SH-SY5Y (cell line): ENCODE data around the gene ELAVL3.

Source experiments
- GATA2 ChIP-seq: IDR thresholded peaks from 2 replicates; pipeline ENCODE4 v1.6.1; 2011; ENCODE audit warnings: mild to moderate bottlenecking, low read depth, low read length
- GATA3 ChIP-seq: IDR thresholded peaks from 2 replicates; pipeline ENCODE4 v1.6.1; 2011; ENCODE audit warnings: low read depth, mild to moderate bottlenecking, low read length, moderate library complexity

- no peak for TF ChIP-seq GATA2
- no peak for TF ChIP-seq GATA3
Measured at GRCh38 chr19:11408591-11408990, 72.3 kb downstream of the ELAVL3 start.
